Retinal pigment epithelial cell (primary cell): ENCODE data around the gene CSNK1A1.
"Not testable (repeated sequence)": the region's sequence is repeated elsewhere in the genome, so short reads cannot be mapped to it uniquely, and the experiment has no call there.

Experiments
- DNase-seq: peaks from one replicate; pipeline ENCODE4 v3.0.0-alpha.2; 2010; ENCODE audit warnings: low read depth
- H3K4me3 ChIP-seq: 2 replicates; pipeline ENCODE4 v1.5.1; 2011; ENCODE audit warnings: mild to moderate bottlenecking, low read length, control low read depth, moderate library complexity
- TF ChIP-seq, protein P1 (sequence below): conservative IDR thresholded peaks from 2 replicates; pipeline ENCODE4 v1.5.1; 2011; ENCODE audit warnings: low read depth, low read length, control low read depth, inconsistent platforms

CSNK1A1 gene

DNA sequence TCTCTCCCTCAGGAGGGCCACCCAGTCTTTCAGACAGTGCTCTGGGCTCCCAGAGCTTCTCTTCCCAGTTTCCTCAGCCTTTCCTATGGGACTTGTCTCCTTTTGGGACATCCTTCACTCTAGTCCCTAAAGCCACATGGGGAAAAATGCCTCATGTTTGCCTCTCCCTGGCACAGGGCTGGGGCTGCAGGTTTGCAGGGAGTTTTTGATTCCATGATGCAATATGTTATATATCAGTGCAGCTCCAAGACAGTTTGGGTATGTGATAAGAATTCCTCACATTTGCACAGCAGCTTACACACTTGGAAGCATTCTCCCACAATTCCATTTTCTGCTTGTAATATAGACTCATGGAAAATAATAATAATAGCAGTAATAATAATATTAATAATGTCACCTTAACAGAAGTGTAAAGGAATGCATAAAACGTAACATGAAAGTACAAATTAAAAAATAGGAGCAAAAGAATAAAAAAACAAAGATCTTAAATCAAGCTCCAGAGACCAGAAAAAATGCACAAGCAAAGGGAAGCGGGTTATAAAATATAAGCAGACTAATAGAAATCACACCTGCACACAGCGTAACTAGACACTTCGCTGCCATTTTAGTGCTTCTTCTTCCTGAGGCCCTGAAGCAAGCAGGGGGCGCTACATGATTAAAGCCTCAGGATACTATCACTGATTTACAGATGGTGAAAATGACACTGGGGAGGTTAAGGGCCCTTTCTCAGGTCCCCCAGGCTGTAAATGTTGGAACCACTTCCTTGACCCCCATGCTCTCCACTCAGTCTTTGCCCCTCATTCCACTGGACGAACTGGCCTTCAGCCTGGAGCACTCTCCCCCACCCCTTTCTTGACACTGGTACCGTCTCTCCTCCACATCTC, 102.2 kb downstream of the CSNK1A1 start:
- no peak for DNase-seq
- no peak overlapping the region for H3K4me3 ChIP-seq
- TF ChIP-seq, protein P1, sequence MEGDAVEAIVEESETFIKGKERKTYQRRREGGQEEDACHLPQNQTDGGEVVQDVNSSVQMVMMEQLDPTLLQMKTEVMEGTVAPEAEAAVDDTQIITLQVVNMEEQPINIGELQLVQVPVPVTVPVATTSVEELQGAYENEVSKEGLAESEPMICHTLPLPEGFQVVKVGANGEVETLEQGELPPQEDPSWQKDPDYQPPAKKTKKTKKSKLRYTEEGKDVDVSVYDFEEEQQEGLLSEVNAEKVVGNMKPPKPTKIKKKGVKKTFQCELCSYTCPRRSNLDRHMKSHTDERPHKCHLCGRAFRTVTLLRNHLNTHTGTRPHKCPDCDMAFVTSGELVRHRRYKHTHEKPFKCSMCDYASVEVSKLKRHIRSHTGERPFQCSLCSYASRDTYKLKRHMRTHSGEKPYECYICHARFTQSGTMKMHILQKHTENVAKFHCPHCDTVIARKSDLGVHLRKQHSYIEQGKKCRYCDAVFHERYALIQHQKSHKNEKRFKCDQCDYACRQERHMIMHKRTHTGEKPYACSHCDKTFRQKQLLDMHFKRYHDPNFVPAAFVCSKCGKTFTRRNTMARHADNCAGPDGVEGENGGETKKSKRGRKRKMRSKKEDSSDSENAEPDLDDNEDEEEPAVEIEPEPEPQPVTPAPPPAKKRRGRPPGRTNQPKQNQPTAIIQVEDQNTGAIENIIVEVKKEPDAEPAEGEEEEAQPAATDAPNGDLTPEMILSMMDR, result peak; percentile 45

DNA sequence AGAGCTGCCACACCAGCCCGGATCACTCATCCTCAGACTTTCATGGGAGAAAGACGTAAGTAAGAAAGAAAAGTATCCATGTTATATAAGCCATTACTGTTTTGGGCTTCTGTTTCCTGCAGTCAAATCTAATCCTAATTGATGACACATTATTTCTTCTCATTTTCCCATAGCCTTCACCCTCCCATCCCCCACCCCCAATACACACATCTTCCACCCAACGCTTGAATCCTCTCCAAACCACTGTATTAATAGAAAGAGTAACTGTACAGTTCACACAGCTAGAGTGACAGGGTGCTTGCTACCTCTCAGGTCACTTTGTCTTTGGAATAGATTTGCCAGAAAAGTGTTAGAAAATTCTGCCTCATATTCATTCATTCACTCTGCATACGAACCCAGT, 102.8 kb downstream of the CSNK1A1 start:
- DNase-seq, result no peak
- TF ChIP-seq, protein P1, result no peak
- no peak overlapping the region for H3K4me3 ChIP-seq

- no peak for DNase-seq
- no peak overlapping the region for H3K4me3 ChIP-seq
- TF ChIP-seq, protein P1, result no peak
These were observed 103.6 kb downstream of the CSNK1A1 start for GRCh38 chr5:149447373-149448367.

- not testable (repeated sequence) for DNase-seq, H3K4me3 ChIP-seq
These were observed 104.4 kb downstream of the CSNK1A1 start for GRCh38 chr5:149446794-149447193.

DNA sequence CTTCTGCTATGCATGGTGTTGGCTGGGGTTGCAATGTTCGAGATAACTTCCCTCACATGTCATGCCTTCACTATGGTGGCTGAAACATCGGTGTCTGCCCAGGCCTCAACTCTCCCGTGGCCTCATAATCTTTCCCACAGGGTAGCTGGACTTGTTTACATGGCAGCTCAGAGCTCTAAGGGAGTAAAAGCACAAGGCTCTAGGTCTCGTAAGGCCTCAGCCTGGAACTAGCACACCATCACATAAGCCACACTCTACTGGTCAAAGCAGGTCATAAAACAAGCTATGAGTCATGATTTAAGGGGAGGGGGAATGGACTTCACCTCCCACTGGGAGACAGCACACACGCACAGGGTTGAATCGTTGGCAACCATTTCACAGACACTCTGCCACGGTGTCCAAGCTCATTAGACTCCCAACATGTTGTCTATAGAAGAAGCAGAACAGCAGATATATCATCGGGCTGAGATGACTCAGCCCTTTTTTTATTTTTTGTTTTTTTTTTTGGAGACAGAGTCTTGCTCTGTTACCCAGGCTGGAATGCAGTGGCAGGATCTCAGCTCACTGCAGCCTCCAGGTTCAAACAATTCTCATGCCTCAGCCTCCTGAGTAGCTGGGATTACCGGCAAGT, 105.4 kb downstream of the CSNK1A1 start:
- TF ChIP-seq, protein P1, result no peak
- DNase-seq, result peak; percentile 75
- no peak overlapping the region for H3K4me3 ChIP-seq

- TF ChIP-seq, protein P1, result no peak
- no peak overlapping the region for H3K4me3 ChIP-seq
- DNase-seq, result no peak
These were observed 105.9 kb downstream of the CSNK1A1 start for GRCh38 chr5:149445343-149445738.

DNA sequence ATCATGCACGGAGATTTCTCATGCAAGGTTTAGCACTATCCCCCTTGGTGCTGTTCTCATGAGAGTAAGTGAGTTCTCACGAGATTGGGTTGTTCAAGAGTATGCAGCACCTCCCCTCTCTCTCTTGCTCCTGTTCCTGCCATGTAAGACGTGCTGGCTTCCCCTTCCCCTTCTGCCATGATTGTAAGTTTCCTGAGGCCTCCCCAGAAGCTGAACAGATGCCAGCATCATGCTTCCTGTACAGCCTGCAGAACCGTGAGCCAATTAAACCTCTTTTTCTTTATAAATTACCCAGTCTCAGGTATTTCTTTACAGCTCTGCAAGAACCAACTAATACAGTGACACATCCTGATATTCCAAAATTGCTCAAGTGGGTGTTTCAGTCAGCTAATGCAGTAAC, 106.8 kb downstream of the CSNK1A1 start:
- DNase-seq, H3K4me3 ChIP-seq: not testable (repeated sequence)
